ENCODE data around the gene ITGA5.

The ITGA5 gene

GRCh38 chr12:54388237-54389133, 30.6 kb downstream of the ITGA5 start:
- TF ChIP-seq, protein P1, sequence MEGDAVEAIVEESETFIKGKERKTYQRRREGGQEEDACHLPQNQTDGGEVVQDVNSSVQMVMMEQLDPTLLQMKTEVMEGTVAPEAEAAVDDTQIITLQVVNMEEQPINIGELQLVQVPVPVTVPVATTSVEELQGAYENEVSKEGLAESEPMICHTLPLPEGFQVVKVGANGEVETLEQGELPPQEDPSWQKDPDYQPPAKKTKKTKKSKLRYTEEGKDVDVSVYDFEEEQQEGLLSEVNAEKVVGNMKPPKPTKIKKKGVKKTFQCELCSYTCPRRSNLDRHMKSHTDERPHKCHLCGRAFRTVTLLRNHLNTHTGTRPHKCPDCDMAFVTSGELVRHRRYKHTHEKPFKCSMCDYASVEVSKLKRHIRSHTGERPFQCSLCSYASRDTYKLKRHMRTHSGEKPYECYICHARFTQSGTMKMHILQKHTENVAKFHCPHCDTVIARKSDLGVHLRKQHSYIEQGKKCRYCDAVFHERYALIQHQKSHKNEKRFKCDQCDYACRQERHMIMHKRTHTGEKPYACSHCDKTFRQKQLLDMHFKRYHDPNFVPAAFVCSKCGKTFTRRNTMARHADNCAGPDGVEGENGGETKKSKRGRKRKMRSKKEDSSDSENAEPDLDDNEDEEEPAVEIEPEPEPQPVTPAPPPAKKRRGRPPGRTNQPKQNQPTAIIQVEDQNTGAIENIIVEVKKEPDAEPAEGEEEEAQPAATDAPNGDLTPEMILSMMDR (IDR thresholded peaks at IDR 0.05; ENCODE audit: low read depth, low read length, missing control alignments), result no peak
- H3K4me3 ChIP-seq (ENCODE audit: low read depth, low read length), result no peak overlapping the region
- in situ Hi-C loops (cut with HindIII; ENCODE audit: low sequenced_read_pairs), result no loop called here
- DNase-seq (ENCODE audit: low read depth), result no peak

GRCh38 chr12:54387114-54387467, 32.0 kb downstream of the ITGA5 start:
- in situ Hi-C loops (cut with HindIII; ENCODE audit: low sequenced_read_pairs), result no loop called here

DNA sequence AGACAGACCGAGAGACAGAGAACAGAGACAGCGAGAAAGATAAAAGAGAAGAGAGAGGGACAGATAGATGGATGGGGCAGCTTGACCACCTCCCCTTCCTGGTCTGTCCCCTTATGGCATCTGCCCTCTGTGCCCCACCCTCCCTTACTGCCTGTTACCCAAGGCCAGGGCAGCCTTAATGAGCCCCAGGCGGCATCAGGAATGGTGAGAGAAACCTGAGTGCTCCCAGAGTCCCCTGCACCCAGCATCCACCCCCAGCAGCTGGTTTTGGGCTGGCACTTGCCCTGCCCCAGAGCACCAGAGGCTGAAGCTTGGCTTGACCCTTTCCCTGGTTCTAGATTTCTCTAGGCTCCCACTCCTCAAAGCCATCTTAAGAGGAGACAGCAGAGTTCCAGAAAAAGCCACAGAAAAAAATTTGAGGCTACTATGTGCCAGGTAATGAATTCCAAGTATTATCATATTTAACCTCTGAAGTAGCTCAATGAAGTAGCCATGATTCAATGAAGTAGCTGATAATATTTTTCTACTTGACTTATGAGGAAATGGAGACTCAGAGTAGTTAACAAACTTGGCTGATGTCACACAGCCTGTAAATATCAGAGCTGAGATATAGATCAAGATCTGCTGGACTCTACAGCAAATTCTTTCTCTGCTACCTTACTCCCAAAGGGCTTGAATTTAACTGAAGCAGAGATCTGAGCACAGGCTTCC, 32.5 kb downstream of the ITGA5 start:
- DNase-seq (ENCODE audit: low read depth), result no peak

More at GRCh38 chr12:54387114-54387467, 32.0 kb downstream of the ITGA5 start:
- no peak overlapping the region for H3K4me3 ChIP-seq (ENCODE audit: low read depth, low read length)
- no peak for DNase-seq (ENCODE audit: low read depth)
- TF ChIP-seq, protein P1 (IDR thresholded peaks at IDR 0.05; ENCODE audit: low read depth, low read length, missing control alignments), result no peak

DNA sequence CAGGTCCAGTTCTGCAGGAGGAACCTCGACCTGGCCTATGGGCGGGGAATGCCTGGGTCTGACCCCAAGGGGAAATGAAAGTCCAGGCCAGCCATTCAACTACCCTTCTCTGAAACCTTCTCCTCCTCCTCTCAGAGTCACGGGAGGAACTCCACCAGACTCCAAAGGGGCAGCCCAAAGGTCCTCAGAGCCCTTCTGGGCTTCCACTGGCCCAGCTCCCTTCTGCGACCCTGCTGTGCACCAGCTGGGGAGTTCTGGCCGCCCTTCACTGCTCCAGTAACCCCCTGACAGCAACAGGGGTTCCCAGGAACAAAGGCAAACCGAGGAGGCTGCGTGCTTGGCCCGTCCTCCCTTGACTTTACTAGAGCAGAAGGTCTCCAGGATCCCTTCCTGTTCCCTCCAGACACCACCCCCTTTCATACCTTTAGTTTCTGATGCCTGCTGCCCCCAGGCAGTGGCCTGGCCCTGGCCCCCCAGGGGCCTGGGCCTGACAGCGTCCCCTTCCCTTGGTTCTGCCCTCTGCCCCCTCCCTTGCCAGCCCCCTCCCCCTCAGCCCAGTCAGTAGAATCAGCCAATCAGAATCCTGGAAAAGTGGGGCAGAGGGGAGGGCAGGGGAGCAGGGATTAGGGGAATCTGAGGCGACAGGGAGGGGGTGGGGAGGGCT, 33.7 kb downstream of the ITGA5 start:
- DNase-seq (ENCODE audit: low read depth), result no peak
- H3K4me3 ChIP-seq (ENCODE audit: low read depth, low read length), result no peak overlapping the region
- in situ Hi-C loops (cut with HindIII; ENCODE audit: low sequenced_read_pairs), result no loop called here
- TF ChIP-seq, protein P1 (IDR thresholded peaks at IDR 0.05; ENCODE audit: low read depth, low read length, missing control alignments), result no peak

More for the DNA sequence above, 32.5 kb downstream of the ITGA5 start:
- in situ Hi-C loops (cut with HindIII; ENCODE audit: low sequenced_read_pairs), result no loop called here
- H3K4me3 ChIP-seq (ENCODE audit: low read depth, low read length), result no peak overlapping the region
- TF ChIP-seq, protein P1 (IDR thresholded peaks at IDR 0.05; ENCODE audit: low read depth, low read length, missing control alignments), result no peak

DNA sequence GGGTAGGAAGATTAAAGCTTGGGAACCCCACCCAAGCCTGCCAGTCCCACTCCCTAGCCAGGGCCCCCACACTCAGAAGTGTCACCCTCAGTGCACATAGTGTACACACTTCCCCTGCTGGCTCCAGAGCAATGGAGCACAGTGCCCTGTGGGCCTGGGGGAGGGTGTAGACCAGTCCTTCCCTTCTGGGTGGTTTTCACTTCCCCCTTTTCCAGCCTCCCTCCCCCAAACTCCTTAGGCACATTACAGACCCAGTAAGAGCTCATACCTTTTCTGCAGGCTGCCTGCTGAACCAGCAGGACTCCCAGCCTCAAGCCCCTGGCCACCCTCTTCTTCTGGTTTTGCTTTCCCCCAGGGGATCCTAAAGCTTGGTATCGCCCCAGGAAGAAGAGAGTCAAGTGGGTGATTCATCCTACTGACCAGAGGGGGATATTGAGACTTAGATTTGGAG, 34.5 kb downstream of the ITGA5 start, which contains the start of gene ZNF385A:
Gene ZNF385A, minus strand, starts transcription at position 143 of the 451 bp plus-strand sequence. CDS start 219 bp downstream, outside the sequence.
- in situ Hi-C loops (cut with HindIII; ENCODE audit: low sequenced_read_pairs), result no loop called here
- no peak for DNase-seq (ENCODE audit: low read depth)
- TF ChIP-seq, protein P1 (IDR thresholded peaks at IDR 0.05; ENCODE audit: low read depth, low read length, missing control alignments), result no peak
- no peak within 1 kb of the TSS for H3K4me3 ChIP-seq (ENCODE audit: low read depth, low read length)

DNA sequence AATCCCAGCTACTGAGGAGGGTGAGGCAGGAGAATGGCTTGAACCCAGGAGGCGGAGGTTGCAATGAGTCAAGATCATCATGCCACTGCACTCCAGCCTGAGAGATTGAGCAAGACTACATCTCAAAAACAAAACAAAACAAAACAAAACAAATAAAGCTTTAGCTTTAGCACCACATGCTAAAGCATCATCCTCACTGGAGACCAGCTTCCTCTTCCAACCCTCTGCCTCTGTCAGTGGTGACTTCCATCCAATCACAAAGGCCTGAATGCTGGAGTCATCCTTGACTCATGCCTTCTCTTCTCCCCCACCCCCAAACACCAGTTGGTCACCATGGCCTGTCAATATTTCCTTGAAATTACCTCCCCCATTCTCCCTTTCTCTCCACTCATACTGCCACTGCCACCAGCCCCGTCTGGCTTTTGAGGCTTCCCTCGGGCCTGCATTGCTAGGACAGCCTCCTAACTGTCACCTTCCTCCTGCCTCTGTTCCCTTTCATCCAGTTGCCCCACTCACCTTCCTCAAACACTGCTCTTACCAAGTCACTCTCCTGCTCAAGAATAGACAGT, 35.9 kb downstream of the ITGA5 start:
- in situ Hi-C loops (cut with HindIII; ENCODE audit: low sequenced_read_pairs), result no loop called here
- TF ChIP-seq, protein P1 (IDR thresholded peaks at IDR 0.05; ENCODE audit: low read depth, low read length, missing control alignments), result no peak
- H3K4me3 ChIP-seq (ENCODE audit: low read depth, low read length), result no peak overlapping the region
- no peak for DNase-seq (ENCODE audit: low read depth)
